ENCODE data around the gene PLCB2. TPM values are rescaled to one million over a fixed set of nuclear protein-coding genes. Genes with fewer than 3 reads are reported as not detected.

Gene PLCB2
- total RNA-seq, 2 donors from 2014 or later, result 1.9 to 8.4 TPM

DNA sequence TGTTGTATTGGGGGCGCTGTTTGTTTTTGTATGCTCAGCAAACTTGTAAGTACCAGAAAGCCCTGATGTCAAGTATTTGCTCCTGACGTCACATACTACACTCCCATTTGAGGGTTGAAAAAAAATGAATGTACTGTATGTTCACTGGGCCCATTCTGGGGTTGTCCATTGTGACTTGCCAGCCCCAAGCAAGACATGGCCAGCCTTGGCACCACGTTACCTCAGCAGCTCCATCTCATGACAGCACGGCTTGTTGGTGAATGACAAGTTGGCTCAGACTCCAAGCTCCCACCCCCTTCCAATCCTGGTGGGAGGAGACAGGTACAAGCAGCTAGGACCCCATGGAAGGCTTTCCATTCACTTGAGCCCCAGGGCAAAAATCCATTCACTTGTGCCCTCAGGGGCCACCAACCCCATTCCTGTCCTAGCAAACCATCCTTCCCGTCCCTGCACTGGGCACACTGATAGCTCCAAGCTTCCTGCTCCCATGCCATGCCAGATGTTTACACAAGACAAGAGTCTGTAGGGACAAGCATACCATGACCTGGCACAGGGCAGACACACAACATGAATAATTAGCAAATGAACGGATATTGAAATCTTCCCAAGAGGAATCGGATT, 44.7 kb upstream of the PLCB2 start:
- no peak for TF ChIP-seq CTCF (IDR thresholded peaks at IDR 0.05)
- no peaks in the 10 kb centered on the region for H3K9me3 ChIP-seq

DNA sequence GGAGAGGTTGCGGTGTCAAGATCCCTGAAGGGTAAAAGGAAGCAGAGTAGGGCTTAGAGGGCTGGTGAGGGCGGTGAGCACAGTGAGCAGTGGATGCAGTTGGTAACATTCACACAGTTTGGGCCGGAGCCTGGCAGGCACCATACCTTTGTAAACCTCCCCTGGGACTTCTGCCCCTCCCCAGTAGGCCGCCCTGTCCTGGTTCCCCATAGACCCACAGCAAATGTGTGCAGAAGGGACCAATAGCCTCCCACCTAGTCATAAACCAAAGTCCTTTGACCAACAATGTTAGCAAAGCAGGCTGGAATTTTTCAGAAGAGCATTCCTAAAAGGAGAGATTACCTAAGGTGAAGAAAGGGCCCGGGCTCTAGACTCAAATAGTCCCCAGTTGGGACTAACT, 41.4 kb upstream of the PLCB2 start:
- no peak for TF ChIP-seq CTCF (IDR thresholded peaks at IDR 0.05)
- Histone ChIP-seq H3K36me3 (no peaks in the 10 kb centered on the region), H3K4me3 (no peak overlapping the region), H3K9me3 (no peaks in the 10 kb centered on the region), H3K4me1 (peaks cover 0 to 23% of the 10 kb centered on the region in 2 donors), H3K27ac (no peak overlapping the region), H3K27me3 (no peaks in the 10 kb centered on the region)
- no peak for DNase-seq (ENCODE audit: low spot score)

More for the DNA sequence above, 44.7 kb upstream of the PLCB2 start:
- no peaks in the 10 kb centered on the region for H3K36me3 ChIP-seq
- no peak for DNase-seq (ENCODE audit: low spot score)
- H3K4me1 ChIP-seq, result peaks cover 0 to 18% of the 10 kb centered on the region in 2 donors
- H3K27me3 ChIP-seq, result no peaks in the 10 kb centered on the region
- H3K4me3 ChIP-seq, result no peak overlapping the region
- H3K27ac ChIP-seq, result no peak overlapping the region

- Histone ChIP-seq H3K27ac (no peak overlapping the region), H3K4me1 (peaks cover 0 to 30% of the 10 kb centered on the region in 2 donors), H3K4me3 (no peak overlapping the region), H3K9me3 (no peaks in the 10 kb centered on the region), H3K27me3 (no peaks in the 10 kb centered on the region), H3K36me3 (no peaks in the 10 kb centered on the region)
- no peak for DNase-seq (ENCODE audit: low spot score)
- no peak for TF ChIP-seq CTCF (IDR thresholded peaks at IDR 0.05)
These were observed 40.7 kb upstream of the PLCB2 start for GRCh38 chr15:40348474-40348870.

GRCh38 chr15:40347559-40348473, 40.1 kb upstream of the PLCB2 start:
- no peak for DNase-seq (ENCODE audit: low spot score)

More at GRCh38 chr15:40347559-40348473, 40.1 kb upstream of the PLCB2 start:
- no peak overlapping the region for H3K27ac ChIP-seq
- TF ChIP-seq CTCF (IDR thresholded peaks at IDR 0.05), result no peak
- H3K9me3 ChIP-seq, result no peaks in the 10 kb centered on the region
- H3K4me1 ChIP-seq, result peaks cover 0 to 36% of the 10 kb centered on the region in 2 donors
- H3K4me3 ChIP-seq, result no peak overlapping the region
- H3K36me3 ChIP-seq, result no peaks in the 10 kb centered on the region
- no peaks in the 10 kb centered on the region for H3K27me3 ChIP-seq

Measured in right atrium auricular region (tissue), 2 donors.